Liver (tissue), 3 donors: Measurements from ENCODE around the gene ASB15.

Source experiments
- EGR1 ChIP-seq, 2 donors: IDR thresholded peaks; 2 replicates each; pipeline ENCODE4 v1.6.1; 2016 to 2018; ENCODE audit warnings: antibody characterized with exemption in 2 of 2, low read depth in 2 of 2
- GABPA ChIP-seq, 2 donors: IDR thresholded peaks in 1 of 2; conservative IDR thresholded peaks in 1 of 2; 2 replicates each; pipeline ENCODE4 v1.6.1; 2016; ENCODE audit warnings: antibody characterized with exemption in 2 of 2, mild to moderate bottlenecking in 1 of 2, moderate library complexity in 1 of 2
- HNF4A ChIP-seq, 2 donors: conservative IDR thresholded peaks; 2 replicates each; pipeline ENCODE4 v1.6.1; 2016; ENCODE audit warnings: antibody characterized with exemption in 2 of 2, mild to moderate bottlenecking in 2 of 2
- JUND ChIP-seq, 2 donors: IDR thresholded peaks; 2 replicates each; pipeline ENCODE4 v1.6.1; 2016; ENCODE audit warnings: antibody characterized with exemption in 2 of 2
- NR2F2 ChIP-seq: IDR thresholded peaks from 2 replicates; pipeline ENCODE4 v1.6.1; 2016; ENCODE audit warnings: antibody characterized with exemption
- SP1 ChIP-seq: IDR thresholded peaks from 2 replicates; pipeline ENCODE4 v1.6.1; 2018; ENCODE audit warnings: antibody characterized with exemption, mild to moderate bottlenecking
- TAF1 ChIP-seq: conservative IDR thresholded peaks from 2 replicates; pipeline ENCODE4 v1.6.1; 2016; ENCODE audit warnings: antibody characterized with exemption, mild to moderate bottlenecking
- YY1 ChIP-seq: IDR thresholded peaks from 2 replicates; pipeline ENCODE4 v1.6.1; 2016; ENCODE audit warnings: antibody characterized with exemption, mild to moderate bottlenecking
- TF ChIP-seq, protein P1 (sequence below): fragments of 150-350 bp; IDR thresholded peaks from 2 replicates; pipeline ENCODE4 v1.5.1; 2017; ENCODE audit warnings: improper control_type of control experiment, low read depth, low read length; ENCODE audit not compliant: missing input control
- TF ChIP-seq, protein P2 (sequence below): IDR thresholded peaks from 2 replicates; pipeline ENCODE4 v1.6.1; 2016; ENCODE audit warnings: antibody characterized with exemption
- TF ChIP-seq, protein P3 (sequence below): IDR thresholded peaks from 2 replicates; pipeline ENCODE4 v1.6.1; 2016; ENCODE audit warnings: antibody characterized with exemption
- TF ChIP-seq, protein P4 (sequence below): IDR thresholded peaks from 2 replicates; pipeline ENCODE4 v1.6.1; 2016; ENCODE audit warnings: antibody characterized with exemption, mild to moderate bottlenecking
- TF ChIP-seq, protein P5 (sequence below): IDR thresholded peaks from 2 replicates; pipeline ENCODE4 v1.6.1; 2016; ENCODE audit warnings: antibody characterized with exemption
- donor health status: healthy.
- donor health status: healthy.

DNA sequence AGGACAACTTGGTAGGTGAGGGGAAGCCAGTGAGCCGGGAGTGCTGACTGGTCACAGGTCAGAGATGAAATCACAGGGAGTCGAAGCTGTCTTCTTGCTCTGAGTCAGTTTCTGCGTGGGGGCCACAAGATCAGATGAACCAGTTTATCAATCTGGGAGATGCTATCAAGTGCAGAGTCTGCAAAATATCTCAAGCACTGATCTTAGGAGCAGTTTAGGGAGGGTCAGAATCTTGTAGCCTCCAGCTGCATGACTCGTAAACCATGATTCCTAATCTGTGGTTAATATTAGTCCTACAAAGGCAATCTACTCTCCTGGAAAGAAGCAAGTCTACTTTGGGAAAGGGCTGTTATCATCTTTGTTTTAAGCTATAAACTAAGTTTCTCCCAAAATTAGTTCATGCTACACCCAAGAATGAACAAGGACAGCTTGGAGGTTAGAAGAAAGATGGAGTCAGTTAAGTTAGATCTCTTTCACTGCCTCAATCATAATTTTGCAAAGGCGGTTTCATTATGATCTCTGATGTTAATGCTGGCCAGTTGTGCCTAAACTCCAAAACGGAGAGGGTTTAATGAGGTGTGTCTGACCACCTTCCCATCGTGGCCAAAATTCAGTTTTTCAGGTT is 45.6 kb downstream of the ASB15 start:
- TF ChIP-seq, protein P1, sequence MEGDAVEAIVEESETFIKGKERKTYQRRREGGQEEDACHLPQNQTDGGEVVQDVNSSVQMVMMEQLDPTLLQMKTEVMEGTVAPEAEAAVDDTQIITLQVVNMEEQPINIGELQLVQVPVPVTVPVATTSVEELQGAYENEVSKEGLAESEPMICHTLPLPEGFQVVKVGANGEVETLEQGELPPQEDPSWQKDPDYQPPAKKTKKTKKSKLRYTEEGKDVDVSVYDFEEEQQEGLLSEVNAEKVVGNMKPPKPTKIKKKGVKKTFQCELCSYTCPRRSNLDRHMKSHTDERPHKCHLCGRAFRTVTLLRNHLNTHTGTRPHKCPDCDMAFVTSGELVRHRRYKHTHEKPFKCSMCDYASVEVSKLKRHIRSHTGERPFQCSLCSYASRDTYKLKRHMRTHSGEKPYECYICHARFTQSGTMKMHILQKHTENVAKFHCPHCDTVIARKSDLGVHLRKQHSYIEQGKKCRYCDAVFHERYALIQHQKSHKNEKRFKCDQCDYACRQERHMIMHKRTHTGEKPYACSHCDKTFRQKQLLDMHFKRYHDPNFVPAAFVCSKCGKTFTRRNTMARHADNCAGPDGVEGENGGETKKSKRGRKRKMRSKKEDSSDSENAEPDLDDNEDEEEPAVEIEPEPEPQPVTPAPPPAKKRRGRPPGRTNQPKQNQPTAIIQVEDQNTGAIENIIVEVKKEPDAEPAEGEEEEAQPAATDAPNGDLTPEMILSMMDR: no peak
- TF ChIP-seq, protein P2, sequence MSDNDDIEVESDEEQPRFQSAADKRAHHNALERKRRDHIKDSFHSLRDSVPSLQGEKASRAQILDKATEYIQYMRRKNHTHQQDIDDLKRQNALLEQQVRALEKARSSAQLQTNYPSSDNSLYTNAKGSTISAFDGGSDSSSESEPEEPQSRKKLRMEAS: no peak
- no peak for TF ChIP-seq GABPA (IDR thresholded peaks at IDR 0.05 in 1 of 2, conservative IDR thresholded peaks at IDR 0.05 in 1 of 2)
- TF ChIP-seq, protein P3, sequence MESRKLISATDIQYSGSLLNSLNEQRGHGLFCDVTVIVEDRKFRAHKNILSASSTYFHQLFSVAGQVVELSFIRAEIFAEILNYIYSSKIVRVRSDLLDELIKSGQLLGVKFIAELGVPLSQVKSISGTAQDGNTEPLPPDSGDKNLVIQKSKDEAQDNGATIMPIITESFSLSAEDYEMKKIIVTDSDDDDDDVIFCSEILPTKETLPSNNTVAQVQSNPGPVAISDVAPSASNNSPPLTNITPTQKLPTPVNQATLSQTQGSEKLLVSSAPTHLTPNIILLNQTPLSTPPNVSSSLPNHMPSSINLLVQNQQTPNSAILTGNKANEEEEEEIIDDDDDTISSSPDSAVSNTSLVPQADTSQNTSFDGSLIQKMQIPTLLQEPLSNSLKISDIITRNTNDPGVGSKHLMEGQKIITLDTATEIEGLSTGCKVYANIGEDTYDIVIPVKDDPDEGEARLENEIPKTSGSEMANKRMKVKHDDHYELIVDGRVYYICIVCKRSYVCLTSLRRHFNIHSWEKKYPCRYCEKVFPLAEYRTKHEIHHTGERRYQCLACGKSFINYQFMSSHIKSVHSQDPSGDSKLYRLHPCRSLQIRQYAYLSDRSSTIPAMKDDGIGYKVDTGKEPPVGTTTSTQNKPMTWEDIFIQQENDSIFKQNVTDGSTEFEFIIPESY: no peak
- no peak for TF ChIP-seq JUND (IDR thresholded peaks at IDR 0.05)
- TF ChIP-seq, protein P4, sequence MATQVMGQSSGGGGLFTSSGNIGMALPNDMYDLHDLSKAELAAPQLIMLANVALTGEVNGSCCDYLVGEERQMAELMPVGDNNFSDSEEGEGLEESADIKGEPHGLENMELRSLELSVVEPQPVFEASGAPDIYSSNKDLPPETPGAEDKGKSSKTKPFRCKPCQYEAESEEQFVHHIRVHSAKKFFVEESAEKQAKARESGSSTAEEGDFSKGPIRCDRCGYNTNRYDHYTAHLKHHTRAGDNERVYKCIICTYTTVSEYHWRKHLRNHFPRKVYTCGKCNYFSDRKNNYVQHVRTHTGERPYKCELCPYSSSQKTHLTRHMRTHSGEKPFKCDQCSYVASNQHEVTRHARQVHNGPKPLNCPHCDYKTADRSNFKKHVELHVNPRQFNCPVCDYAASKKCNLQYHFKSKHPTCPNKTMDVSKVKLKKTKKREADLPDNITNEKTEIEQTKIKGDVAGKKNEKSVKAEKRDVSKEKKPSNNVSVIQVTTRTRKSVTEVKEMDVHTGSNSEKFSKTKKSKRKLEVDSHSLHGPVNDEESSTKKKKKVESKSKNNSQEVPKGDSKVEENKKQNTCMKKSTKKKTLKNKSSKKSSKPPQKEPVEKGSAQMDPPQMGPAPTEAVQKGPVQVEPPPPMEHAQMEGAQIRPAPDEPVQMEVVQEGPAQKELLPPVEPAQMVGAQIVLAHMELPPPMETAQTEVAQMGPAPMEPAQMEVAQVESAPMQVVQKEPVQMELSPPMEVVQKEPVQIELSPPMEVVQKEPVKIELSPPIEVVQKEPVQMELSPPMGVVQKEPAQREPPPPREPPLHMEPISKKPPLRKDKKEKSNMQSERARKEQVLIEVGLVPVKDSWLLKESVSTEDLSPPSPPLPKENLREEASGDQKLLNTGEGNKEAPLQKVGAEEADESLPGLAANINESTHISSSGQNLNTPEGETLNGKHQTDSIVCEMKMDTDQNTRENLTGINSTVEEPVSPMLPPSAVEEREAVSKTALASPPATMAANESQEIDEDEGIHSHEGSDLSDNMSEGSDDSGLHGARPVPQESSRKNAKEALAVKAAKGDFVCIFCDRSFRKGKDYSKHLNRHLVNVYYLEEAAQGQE: no peak
- no peak for TF ChIP-seq YY1
- TF ChIP-seq, protein P5, sequence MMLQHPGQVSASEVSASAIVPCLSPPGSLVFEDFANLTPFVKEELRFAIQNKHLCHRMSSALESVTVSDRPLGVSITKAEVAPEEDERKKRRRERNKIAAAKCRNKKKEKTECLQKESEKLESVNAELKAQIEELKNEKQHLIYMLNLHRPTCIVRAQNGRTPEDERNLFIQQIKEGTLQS: no peak
- TF ChIP-seq EGR1 (IDR thresholded peaks at IDR 0.05; ENCODE audit: low read depth in 2 of 2): no peak
- TF ChIP-seq SP1: no peak
- no peak for TF ChIP-seq HNF4A (conservative IDR thresholded peaks at IDR 0.05)
- TF ChIP-seq TAF1: no peak
- no peak for TF ChIP-seq NR2F2
